ENCODE measurements around the gene OCA2. TPM values are rescaled to one million over a fixed set of nuclear protein-coding genes. Genes with fewer than 3 reads are reported as not detected.

The OCA2 gene
- total and polyA plus RNA-seq, 2 of the 8 experiments (the other 6 are each of a cell fraction or from before 2014, with no cell fraction given), result 0.20 TPM

GRCh38 chr15:27722102-27722501, 377.0 kb downstream of the OCA2 start:
- H3K4me2 ChIP-seq (ENCODE audit: insufficient read depth in 1 of 2, low read depth in 2 of 2, low read length in 2 of 2), result no peak overlapping the region
- no peak overlapping the region for H3K18ac ChIP-seq (ENCODE audit: extremely low read depth, low read length)
- no peak overlapping the region for H2BK5ac ChIP-seq (ENCODE audit: low read depth, low read length)
- 84% methylated on average over 9 of the region's 9 CpGs; no CpG with 5 or more reads in 1 of the 2 experiments for WGBS, 2 experiments (ENCODE audit: extremely low coverage in 1 of 2, insufficient coverage in 1 of 2, insufficient read length in 1 of 2, insufficient replicate concordance in 2 of 2, low coverage in 1 of 2, low lambda C conversion rate in 2 of 2, missing lambda C conversion rate in 1 of 2)
- H3K56ac ChIP-seq (replicated peaks; ENCODE audit: insufficient read length, low read depth, low read length), result no peak overlapping the region
- H3K14ac ChIP-seq (ENCODE audit: insufficient read length), result no peak overlapping the region
- H2AK5ac ChIP-seq (ENCODE audit: low read depth, low read length), result no peak overlapping the region
- no peak overlapping the region for H2BK20ac ChIP-seq (ENCODE audit: low read length)
- FAIRE-seq (no peak), DNase-seq (ENCODE audit: low read depth in 1 of 2, low spot score in 2 of 2) (no peak)
- no peak overlapping the region for H3K9ac ChIP-seq (replicated peaks in 1 of 4; ENCODE audit: extremely low read depth in 1 of 4, low read depth in 3 of 4, low read length in 3 of 4)
- no peak overlapping the region for H2BK15ac ChIP-seq (ENCODE audit: low read length)
- H3K27ac ChIP-seq (ENCODE audit: low read depth, low read length), result no peak overlapping the region
- H2AFZ ChIP-seq (ENCODE audit: low read length), result no peak overlapping the region
- H3K23me2 ChIP-seq (ENCODE audit: low read depth, low read length), result no peaks in the 10 kb centered on the region
- ChIA-PET POLR2A (ENCODE audit: partially characterized antibody) (no interaction called here), CTCF (ENCODE audit: partially characterized antibody) (no interaction called here)
- no peak overlapping the region for H4K5ac ChIP-seq (ENCODE audit: insufficient read length, low read depth, low read length)
- no peaks in the 10 kb centered on the region for H3K27me3 ChIP-seq (replicated peaks in 1 of 4; ENCODE audit: control insufficient read depth in 3 of 4, extremely low read depth in 1 of 4, insufficient read depth in 3 of 4, low read length in 3 of 4)
- H2BK12ac ChIP-seq (ENCODE audit: low read depth, low read length), result no peak overlapping the region
- no peak overlapping the region for H3K23ac ChIP-seq (ENCODE audit: insufficient read length)
- no peaks in the 10 kb centered on the region for H4K20me1 ChIP-seq (replicated peaks in 1 of 2; ENCODE audit: control insufficient read depth in 1 of 2, insufficient read depth in 2 of 2, low read length in 2 of 2)
- 0 out of 4 replicates have a peak, but pooled peaks cover 0 to 6% of the 10 kb centered on the region in 2 experiments for H3K9me3 ChIP-seq (ENCODE audit: insufficient read depth in 2 of 2, low read depth in 1 of 2, low read length in 1 of 2)
- no peak overlapping the region for H4K91ac ChIP-seq (replicated peaks; ENCODE audit: insufficient read length, low read length)
- H3K4me3 ChIP-seq (ENCODE audit: extremely low read depth in 1 of 4, insufficient read depth in 2 of 4, low read depth in 3 of 4, low read length in 4 of 4), result no peak overlapping the region
- no peaks in the 10 kb centered on the region for H3K79me1 ChIP-seq (ENCODE audit: low read depth, low read length)
- TF ChIP-seq TAF7 (optimal IDR thresholded peaks at IDR 0.05; ENCODE audit: borderline replicate concordance, low read depth, low read length), result no peak
- no peak for TF ChIP-seq SRF (IDR thresholded peaks at IDR 0.05; ENCODE audit: low read depth, low read length)
- TF ChIP-seq SP2 (IDR thresholded peaks at IDR 0.05; ENCODE audit: low read length), result no peak
- no peak for TF ChIP-seq ATF2 (IDR thresholded peaks at IDR 0.05; ENCODE audit: low read length)
- no peak for TF ChIP-seq CBX8 (IDR thresholded peaks at IDR 0.05; ENCODE audit: borderline replicate concordance, low read depth, low read length)
- TF ChIP-seq RFX5 (IDR thresholded peaks at IDR 0.05; ENCODE audit: borderline replicate concordance, low read depth, low read length), result no peak
- no peak for TF ChIP-seq CHD2 (IDR thresholded peaks at IDR 0.05; ENCODE audit: low read length)
- no peak for TF ChIP-seq YY1 (IDR thresholded peaks at IDR 0.05; ENCODE audit: low read depth, low read length)
- no peak for TF ChIP-seq KDM5A (IDR thresholded peaks at IDR 0.05; ENCODE audit: low read length)
- no peak for TF ChIP-seq ZNF274 (IDR thresholded peaks at IDR 0.05; ENCODE audit: borderline replicate concordance, extremely low read depth, low read length)
- no peaks in the 10 kb centered on the region for H3K36me3 ChIP-seq (ENCODE audit: control insufficient read depth in 2 of 4, insufficient read depth in 4 of 4, low read length in 3 of 4)
- H3K4ac ChIP-seq (replicated peaks; ENCODE audit: insufficient read length, low read depth, low read length), result no peak overlapping the region
- H4K8ac ChIP-seq (ENCODE audit: extremely low read depth, insufficient read depth, low read length), result no peak overlapping the region
- peaks cover 0 to 3% (median under 1%) of the 10 kb centered on the region in 4 experiments; a peak in 2 of 7 replicates for H3K4me1 ChIP-seq (replicated peaks in 1 of 4; ENCODE audit: control insufficient read depth in 3 of 4, insufficient read depth in 4 of 4, low read length in 3 of 4)
- H2BK120ac ChIP-seq (replicated peaks; ENCODE audit: low read depth, low read length), result no peak overlapping the region
- H3K79me2 ChIP-seq (ENCODE audit: control insufficient read depth in 1 of 2, insufficient read depth in 2 of 2, low read length in 2 of 2), result no peaks in the 10 kb centered on the region

Measured in H1 (cell line).